Measurements from ENCODE around the gene DHRS12.

DNA sequence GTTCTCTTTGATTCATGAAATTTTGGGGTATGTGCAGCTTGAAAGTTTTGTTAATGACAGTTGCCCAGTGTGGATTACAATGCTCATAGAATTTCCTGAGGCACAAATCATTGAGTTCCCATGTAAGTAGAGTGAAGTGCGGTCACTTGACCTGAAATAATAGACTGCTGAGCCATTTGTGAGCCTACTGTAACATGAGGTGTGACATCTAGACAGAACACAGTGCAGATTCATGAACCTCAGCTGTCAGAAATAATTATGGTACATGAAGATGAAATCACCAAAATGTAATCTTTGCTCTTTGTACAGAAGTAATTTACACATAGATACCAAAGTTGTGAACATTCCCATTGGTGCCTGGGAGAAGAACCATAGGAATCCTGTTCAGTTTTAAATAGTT is 84.6 kb downstream of the DHRS12 start:
- no peak for TF ChIP-seq POLR2AphosphoS5 (IDR thresholded peaks at IDR 0.05)
- TF ChIP-seq, protein P1, sequence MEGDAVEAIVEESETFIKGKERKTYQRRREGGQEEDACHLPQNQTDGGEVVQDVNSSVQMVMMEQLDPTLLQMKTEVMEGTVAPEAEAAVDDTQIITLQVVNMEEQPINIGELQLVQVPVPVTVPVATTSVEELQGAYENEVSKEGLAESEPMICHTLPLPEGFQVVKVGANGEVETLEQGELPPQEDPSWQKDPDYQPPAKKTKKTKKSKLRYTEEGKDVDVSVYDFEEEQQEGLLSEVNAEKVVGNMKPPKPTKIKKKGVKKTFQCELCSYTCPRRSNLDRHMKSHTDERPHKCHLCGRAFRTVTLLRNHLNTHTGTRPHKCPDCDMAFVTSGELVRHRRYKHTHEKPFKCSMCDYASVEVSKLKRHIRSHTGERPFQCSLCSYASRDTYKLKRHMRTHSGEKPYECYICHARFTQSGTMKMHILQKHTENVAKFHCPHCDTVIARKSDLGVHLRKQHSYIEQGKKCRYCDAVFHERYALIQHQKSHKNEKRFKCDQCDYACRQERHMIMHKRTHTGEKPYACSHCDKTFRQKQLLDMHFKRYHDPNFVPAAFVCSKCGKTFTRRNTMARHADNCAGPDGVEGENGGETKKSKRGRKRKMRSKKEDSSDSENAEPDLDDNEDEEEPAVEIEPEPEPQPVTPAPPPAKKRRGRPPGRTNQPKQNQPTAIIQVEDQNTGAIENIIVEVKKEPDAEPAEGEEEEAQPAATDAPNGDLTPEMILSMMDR (IDR thresholded peaks at IDR 0.05): no peak
